Central memory CD4-positive, alpha-beta T cell (primary cell): ENCODE results near the gene NEK4.
"Not testable (repeated sequence)": the region's sequence is repeated elsewhere in the genome, so short reads cannot be mapped to it uniquely, and the experiment has no call there.

Experiments used
- DNase-seq: peaks from one replicate; pipeline ENCODE4 v3.0.0; 2022

Gene NEK4

GRCh38 chr3:52777959-52778805 is 7.4 kb upstream of the NEK4 start:
- no peak for DNase-seq

- DNase-seq: no peak
Measured at GRCh38 chr3:52777127-52777958, 6.6 kb upstream of the NEK4 start, which contains the start of gene ITIH1. ITIH1 (plus strand) TSS chr3:52777599; CDS start chr3:52777616, 17 bp downstream.

GRCh38 chr3:52776486-52776885 is 5.7 kb upstream of the NEK4 start:
- DNase-seq: not testable (repeated sequence)

GRCh38 chr3:52775877-52776276 is 5.1 kb upstream of the NEK4 start:
- no peak for DNase-seq

- no peak for DNase-seq
Measured at GRCh38 chr3:52774901-52775864, 4.4 kb upstream of the NEK4 start.

- DNase-seq: no peak
Measured at GRCh38 chr3:52774066-52774713, 3.5 kb upstream of the NEK4 start.

GRCh38 chr3:52773361-52774065 is 2.8 kb upstream of the NEK4 start:
- DNase-seq: no peak

GRCh38 chr3:52771702-52772101 is 962 bp upstream of the NEK4 start:
- no peak for DNase-seq

GRCh38 chr3:52771334-52771681 is 568 bp upstream of the NEK4 start:
- DNase-seq: no peak

GRCh38 chr3:52769786-52770455 is 819 bp downstream of the NEK4 start:
- no peak for DNase-seq

GRCh38 chr3:52763466-52763865 is 7.3 kb downstream of the NEK4 start:
- no peak for DNase-seq

GRCh38 chr3:52756141-52756540 is 14.6 kb downstream of the NEK4 start:
- no peak for DNase-seq

GRCh38 chr3:52754373-52754772 is 16.4 kb downstream of the NEK4 start:
- no peak for DNase-seq

- DNase-seq: no peak
Measured at GRCh38 chr3:52752045-52752660, 18.6 kb downstream of the NEK4 start.

- DNase-seq: no peak
Measured at GRCh38 chr3:52743721-52744120, 27.0 kb downstream of the NEK4 start.

GRCh38 chr3:52743152-52743551 is 27.6 kb downstream of the NEK4 start:
- DNase-seq: no peak

- DNase-seq: peak; percentile 13
Measured at GRCh38 chr3:52742418-52743041, 28.2 kb downstream of the NEK4 start.

GRCh38 chr3:52739730-52740129 is 31.0 kb downstream of the NEK4 start:
- DNase-seq: no peak

- no peak for DNase-seq
Measured at GRCh38 chr3:52733256-52733891, 37.4 kb downstream of the NEK4 start.
